Measurements from ENCODE around the gene TMEM258. TPM values are rescaled to one million over a fixed set of nuclear protein-coding genes. Genes with fewer than 3 reads are reported as not detected.
A peak's percentile ranks its signal among the peaks of the same experiment; 100 is the strongest.

TMEM258 gene
- total and polyA plus RNA-seq, 9 of the 15 experiments (the other 6 are each of a cell fraction or from before 2014, with no cell fraction given), result 97.2 to 856 (median 231) TPM

DNA sequence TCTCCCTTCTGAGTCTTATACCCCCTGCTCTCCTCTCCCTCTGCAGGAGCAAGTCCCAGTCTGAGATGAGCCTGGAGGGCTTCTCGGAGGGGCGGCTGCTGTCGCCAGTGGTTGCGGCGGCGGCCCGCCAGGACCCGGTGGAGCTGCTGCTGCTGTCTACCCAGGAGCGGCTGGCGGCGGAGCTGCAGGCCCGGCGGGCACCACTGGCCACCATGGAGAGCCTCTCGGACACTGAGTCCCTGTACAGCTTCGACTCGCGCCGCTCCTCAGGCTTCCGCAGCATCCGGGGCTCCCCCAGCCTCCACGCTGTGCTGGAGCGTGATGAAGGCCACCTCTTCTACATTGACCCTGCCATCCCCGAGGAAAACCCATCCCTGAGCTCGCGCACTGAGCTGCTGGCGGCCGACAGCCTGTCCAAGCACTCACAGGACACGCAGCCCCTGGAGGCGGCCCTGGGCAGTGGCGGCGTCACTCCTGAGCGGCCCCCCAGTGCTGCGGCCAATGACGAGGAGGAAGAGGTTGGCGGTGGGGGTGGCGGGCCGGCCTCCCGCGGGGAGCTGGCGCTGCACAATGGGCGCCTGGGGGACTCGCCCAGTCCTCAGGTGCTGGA lies 48.8 kb downstream of the TMEM258 start (continued):
- TF ChIP-seq, protein P1, sequence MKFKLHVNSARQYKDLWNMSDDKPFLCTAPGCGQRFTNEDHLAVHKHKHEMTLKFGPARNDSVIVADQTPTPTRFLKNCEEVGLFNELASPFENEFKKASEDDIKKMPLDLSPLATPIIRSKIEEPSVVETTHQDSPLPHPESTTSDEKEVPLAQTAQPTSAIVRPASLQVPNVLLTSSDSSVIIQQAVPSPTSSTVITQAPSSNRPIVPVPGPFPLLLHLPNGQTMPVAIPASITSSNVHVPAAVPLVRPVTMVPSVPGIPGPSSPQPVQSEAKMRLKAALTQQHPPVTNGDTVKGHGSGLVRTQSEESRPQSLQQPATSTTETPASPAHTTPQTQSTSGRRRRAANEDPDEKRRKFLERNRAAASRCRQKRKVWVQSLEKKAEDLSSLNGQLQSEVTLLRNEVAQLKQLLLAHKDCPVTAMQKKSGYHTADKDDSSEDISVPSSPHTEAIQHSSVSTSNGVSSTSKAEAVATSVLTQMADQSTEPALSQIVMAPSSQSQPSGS (CRISPR knock-in tag; IDR thresholded peaks at IDR 0.05), result no peak
- TF ChIP-seq, protein P2, sequence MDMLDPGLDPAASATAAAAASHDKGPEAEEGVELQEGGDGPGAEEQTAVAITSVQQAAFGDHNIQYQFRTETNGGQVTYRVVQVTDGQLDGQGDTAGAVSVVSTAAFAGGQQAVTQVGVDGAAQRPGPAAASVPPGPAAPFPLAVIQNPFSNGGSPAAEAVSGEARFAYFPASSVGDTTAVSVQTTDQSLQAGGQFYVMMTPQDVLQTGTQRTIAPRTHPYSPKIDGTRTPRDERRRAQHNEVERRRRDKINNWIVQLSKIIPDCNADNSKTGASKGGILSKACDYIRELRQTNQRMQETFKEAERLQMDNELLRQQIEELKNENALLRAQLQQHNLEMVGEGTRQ (CRISPR knock-in tag; IDR thresholded peaks at IDR 0.05), result no peak
- TF ChIP-seq BRCA1 (IDR thresholded peaks at IDR 0.05) (no peak), BRCA1 (CRISPR knock-in tag; IDR thresholded peaks at IDR 0.05) (no peak), IRF2 (CRISPR knock-in tag; IDR thresholded peaks at IDR 0.05) (no peak), ATF1 (CRISPR knock-in tag; IDR thresholded peaks at IDR 0.05) (no peak), ATF1 (tag; IDR thresholded peaks at IDR 0.05) (0 out of 2 replicates have a peak, but pooled peaks have one; percentile 12), IFI16 (CRISPR knock-in tag; IDR thresholded peaks at IDR 0.05) (no peak), CCAR2 (IDR thresholded peaks at IDR 0.05; ENCODE audit: low read depth, low read length) (no peak), LEF1 (IDR thresholded peaks at IDR 0.05) (no peak), DNMT1 (IDR thresholded peaks at IDR 0.05) (no peak)
- TF ChIP-seq, protein P3, sequence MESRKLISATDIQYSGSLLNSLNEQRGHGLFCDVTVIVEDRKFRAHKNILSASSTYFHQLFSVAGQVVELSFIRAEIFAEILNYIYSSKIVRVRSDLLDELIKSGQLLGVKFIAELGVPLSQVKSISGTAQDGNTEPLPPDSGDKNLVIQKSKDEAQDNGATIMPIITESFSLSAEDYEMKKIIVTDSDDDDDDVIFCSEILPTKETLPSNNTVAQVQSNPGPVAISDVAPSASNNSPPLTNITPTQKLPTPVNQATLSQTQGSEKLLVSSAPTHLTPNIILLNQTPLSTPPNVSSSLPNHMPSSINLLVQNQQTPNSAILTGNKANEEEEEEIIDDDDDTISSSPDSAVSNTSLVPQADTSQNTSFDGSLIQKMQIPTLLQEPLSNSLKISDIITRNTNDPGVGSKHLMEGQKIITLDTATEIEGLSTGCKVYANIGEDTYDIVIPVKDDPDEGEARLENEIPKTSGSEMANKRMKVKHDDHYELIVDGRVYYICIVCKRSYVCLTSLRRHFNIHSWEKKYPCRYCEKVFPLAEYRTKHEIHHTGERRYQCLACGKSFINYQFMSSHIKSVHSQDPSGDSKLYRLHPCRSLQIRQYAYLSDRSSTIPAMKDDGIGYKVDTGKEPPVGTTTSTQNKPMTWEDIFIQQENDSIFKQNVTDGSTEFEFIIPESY (CRISPR knock-in tag; IDR thresholded peaks at IDR 0.05), result peak; percentile 92
- TF ChIP-seq, protein P4, sequence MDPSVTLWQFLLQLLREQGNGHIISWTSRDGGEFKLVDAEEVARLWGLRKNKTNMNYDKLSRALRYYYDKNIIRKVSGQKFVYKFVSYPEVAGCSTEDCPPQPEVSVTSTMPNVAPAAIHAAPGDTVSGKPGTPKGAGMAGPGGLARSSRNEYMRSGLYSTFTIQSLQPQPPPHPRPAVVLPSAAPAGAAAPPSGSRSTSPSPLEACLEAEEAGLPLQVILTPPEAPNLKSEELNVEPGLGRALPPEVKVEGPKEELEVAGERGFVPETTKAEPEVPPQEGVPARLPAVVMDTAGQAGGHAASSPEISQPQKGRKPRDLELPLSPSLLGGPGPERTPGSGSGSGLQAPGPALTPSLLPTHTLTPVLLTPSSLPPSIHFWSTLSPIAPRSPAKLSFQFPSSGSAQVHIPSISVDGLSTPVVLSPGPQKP (CRISPR knock-in tag; IDR thresholded peaks at IDR 0.05), result no peak

Data from K562 (cell line).